ENCODE results near the gene PPP1R9B.

GRCh38 chr17:50120475-50121253 lies 29.8 kb downstream of the PPP1R9B start:
- TF ChIP-seq CTCF (IDR thresholded peaks at IDR 0.05) (no peak), ATF1 (CRISPR knock-in tag; IDR thresholded peaks at IDR 0.05) (no peak), FOXJ3 (CRISPR knock-in tag; IDR thresholded peaks at IDR 0.05; ENCODE audit: borderline replicate concordance) (no peak), ESRRA (CRISPR knock-in tag; IDR thresholded peaks at IDR 0.05; ENCODE audit: borderline replicate concordance) (no peak), NFYB (CRISPR knock-in tag; conservative IDR thresholded peaks at IDR 0.05; ENCODE audit: low read depth) (no peak)

Measured in WTC11 (cell line).